SU-DHL-6 (cell line): Measurements from ENCODE around the gene SEC61A1.

ENCODE experiments used
- H2AFZ ChIP-seq: fragments of 200-600 bp; sonication (generic); 2 replicates; pipeline ENCODE4 v1.6.1; 2014; ENCODE audit warnings: low read depth, mild to moderate bottlenecking, moderate library complexity, mixed read lengths, antibody characterized with exemption, low read length; ENCODE audit not compliant: severe bottlenecking
- H3F3A ChIP-seq: fragments of 200-600 bp; shearing (Covaris generic); 2 replicates; pipeline ENCODE4 v1.6.0; 2016; ENCODE audit warnings: antibody characterized with exemption, mild to moderate bottlenecking; ENCODE audit not compliant: insufficient read depth
- H3K27ac ChIP-seq: fragments of 200-600 bp; sonication (generic); 2 replicates; pipeline ENCODE4 v1.5.1; 2016; ENCODE audit warnings: low read depth, mild to moderate bottlenecking, low read length, moderate library complexity, mixed read lengths
- H3K27me3 ChIP-seq: fragments of 200-600 bp; sonication (generic), shearing (Covaris generic); 2 replicates; pipeline ENCODE4 v1.6.0; 2014; ENCODE audit warnings: mild to moderate bottlenecking, low read length
- H3K36me3 ChIP-seq: fragments of 200-600 bp; sonication (generic); 2 replicates; pipeline ENCODE4 v1.6.1; 2014; ENCODE audit warnings: mild to moderate bottlenecking, low read length, mixed read lengths
- H3K4me2 ChIP-seq: fragments of 300-600, 200-600 bp; shearing (Covaris generic), sonication (generic); 2 replicates; pipeline ENCODE4 v1.6.0; 2014; ENCODE audit warnings: low read length, low read depth, mild to moderate bottlenecking; ENCODE audit not compliant: poor library complexity, severe bottlenecking
- H3K4me3 ChIP-seq: fragments of 200-600 bp; sonication (generic); 2 replicates; pipeline ENCODE4 v1.5.1; 2014; ENCODE audit warnings: antibody characterized with exemption, low read length, mild to moderate bottlenecking, mixed read lengths; ENCODE audit not compliant: insufficient read depth, poor library complexity, severe bottlenecking
- H3K79me2 ChIP-seq: fragments of 200-600 bp; sonication (generic); 2 replicates; pipeline ENCODE4 v1.6.1; 2014; ENCODE audit warnings: mild to moderate bottlenecking, low read length, moderate library complexity; ENCODE audit not compliant: insufficient read depth
- H3K9ac ChIP-seq: fragments of 200-600 bp; sonication (generic); 2 replicates; pipeline ENCODE4 v1.7.0; 2014; ENCODE audit warnings: mild to moderate bottlenecking, low read length
- H3K9me2 ChIP-seq: fragments of 200-600 bp; sonication (generic); replicated peaks from 2 replicates; pipeline ENCODE4 v1.6.1; 2014; ENCODE audit warnings: low read length; ENCODE audit not compliant: insufficient read depth
- H3K9me3 ChIP-seq: fragments of 200-600 bp; sonication (generic); 2 replicates; pipeline ENCODE4 v1.6.1; 2014; ENCODE audit warnings: low read length, mixed read lengths; ENCODE audit not compliant: insufficient read depth
- H4K20me1 ChIP-seq: fragments of 200-600 bp; sonication (generic); 2 replicates; pipeline ENCODE4 v1.6.1; 2014; ENCODE audit warnings: low read depth, mild to moderate bottlenecking, antibody characterized with exemption, low read length, moderate library complexity, mixed read lengths
- EZH2phosphoT487 ChIP-seq: fragments of 200-600 bp; sonication (generic), shearing (Covaris generic); conservative IDR thresholded peaks from 2 replicates; pipeline ENCODE4 v1.6.1; 2018; ENCODE audit warnings: mild to moderate bottlenecking, antibody characterized with exemption, low read length, moderate library complexity, mixed read lengths
- TF ChIP-seq, protein P1 (sequence below): fragments of 200-600 bp; sonication (generic); IDR thresholded peaks from one replicate; pipeline ENCODE4 v1.5.1; 2017; ENCODE audit warnings: antibody characterized with exemption, mild to moderate bottlenecking, low read length, moderate library complexity; ENCODE audit not compliant: insufficient read depth, poor library complexity, severe bottlenecking

Gene SEC61A1

DNA sequence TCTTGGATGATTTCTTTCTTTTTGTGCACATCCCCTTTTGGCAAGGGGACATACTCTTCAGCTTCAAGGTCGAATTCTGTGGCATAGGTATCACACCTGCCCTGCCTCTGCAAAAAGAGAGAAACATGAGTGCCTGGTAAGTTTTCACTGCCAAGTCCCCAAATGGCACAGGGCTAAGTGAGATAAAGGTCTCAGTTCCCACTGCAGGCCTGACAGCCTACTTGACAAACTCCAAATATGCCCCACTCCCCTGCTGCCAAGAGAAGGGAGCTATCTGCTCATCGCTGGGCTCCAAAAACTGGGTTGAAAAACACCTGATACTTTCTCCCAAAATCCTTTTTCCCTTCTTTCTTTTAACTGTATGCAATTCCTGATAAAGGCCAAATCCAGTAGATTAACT, 48.4 kb downstream of the SEC61A1 start:
- Histone ChIP-seq H3K27me3 (no peaks in the 10 kb centered on the region), H3K36me3 (peaks cover 12% of the 10 kb centered on the region; the same call in 1 of the 2 replicates)

DNA sequence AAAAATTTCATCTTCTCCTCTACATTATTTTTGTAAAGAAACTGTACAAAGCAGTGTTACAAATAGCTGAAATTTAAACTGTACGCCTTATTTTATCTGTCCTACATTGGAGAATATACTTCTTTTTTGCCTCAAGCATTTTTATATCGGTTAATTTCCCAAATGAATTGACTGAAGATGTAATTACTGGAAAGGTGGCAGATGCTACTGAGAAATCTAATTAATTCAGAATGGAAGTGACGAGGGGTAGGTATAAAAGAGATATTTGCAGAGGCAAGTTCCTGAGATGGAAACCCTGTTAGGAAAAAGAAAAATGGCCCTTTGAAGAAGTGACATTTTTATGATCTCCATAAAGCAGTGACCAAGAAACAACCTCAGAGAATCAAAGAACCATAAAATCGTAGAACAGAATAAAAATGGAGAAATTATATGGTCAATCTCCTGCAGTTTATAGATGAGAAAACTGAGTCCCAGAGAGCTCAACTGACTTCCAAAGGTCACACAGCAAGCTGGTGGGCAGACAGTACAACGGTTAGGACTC, 51.0 kb downstream of the SEC61A1 start:
- Histone ChIP-seq H3K79me2 (peaks cover 9% of the 10 kb centered on the region), H3K4me3 (no peak overlapping the region), H3K27ac (no peak overlapping the region), H3K9me2 (no peaks in the 10 kb centered on the region), H3K27me3 (no peaks in the 10 kb centered on the region), H2AFZ (no peak overlapping the region), H3K9me3 (no peaks in the 10 kb centered on the region), H3K9ac (no peak overlapping the region), H4K20me1 (no peaks in the 10 kb centered on the region), H3K36me3 (peaks cover 9% of the 10 kb centered on the region; the same call in 1 of the 2 replicates), H3F3A (no peaks in the 10 kb centered on the region), H3K4me2 (no peak overlapping the region)
- TF ChIP-seq, protein P1, sequence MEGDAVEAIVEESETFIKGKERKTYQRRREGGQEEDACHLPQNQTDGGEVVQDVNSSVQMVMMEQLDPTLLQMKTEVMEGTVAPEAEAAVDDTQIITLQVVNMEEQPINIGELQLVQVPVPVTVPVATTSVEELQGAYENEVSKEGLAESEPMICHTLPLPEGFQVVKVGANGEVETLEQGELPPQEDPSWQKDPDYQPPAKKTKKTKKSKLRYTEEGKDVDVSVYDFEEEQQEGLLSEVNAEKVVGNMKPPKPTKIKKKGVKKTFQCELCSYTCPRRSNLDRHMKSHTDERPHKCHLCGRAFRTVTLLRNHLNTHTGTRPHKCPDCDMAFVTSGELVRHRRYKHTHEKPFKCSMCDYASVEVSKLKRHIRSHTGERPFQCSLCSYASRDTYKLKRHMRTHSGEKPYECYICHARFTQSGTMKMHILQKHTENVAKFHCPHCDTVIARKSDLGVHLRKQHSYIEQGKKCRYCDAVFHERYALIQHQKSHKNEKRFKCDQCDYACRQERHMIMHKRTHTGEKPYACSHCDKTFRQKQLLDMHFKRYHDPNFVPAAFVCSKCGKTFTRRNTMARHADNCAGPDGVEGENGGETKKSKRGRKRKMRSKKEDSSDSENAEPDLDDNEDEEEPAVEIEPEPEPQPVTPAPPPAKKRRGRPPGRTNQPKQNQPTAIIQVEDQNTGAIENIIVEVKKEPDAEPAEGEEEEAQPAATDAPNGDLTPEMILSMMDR, result no peak
- TF ChIP-seq EZH2phosphoT487, result no peak

More for the DNA sequence above, 48.4 kb downstream of the SEC61A1 start:
- no peaks in the 10 kb centered on the region for H4K20me1 ChIP-seq
- no peak overlapping the region for H3K9ac ChIP-seq
- H3K27ac ChIP-seq, result no peak overlapping the region
- H3K4me2 ChIP-seq, result no peak overlapping the region
- H2AFZ ChIP-seq, result no peak overlapping the region
- H3F3A ChIP-seq, result no peaks in the 10 kb centered on the region
- no peaks in the 10 kb centered on the region for H3K9me3 ChIP-seq
- no peaks in the 10 kb centered on the region for H3K9me2 ChIP-seq
- H3K4me3 ChIP-seq, result no peak overlapping the region
- no peaks in the 10 kb centered on the region for H3K79me2 ChIP-seq
- TF ChIP-seq, protein P1, result no peak
- TF ChIP-seq EZH2phosphoT487, result no peak

DNA sequence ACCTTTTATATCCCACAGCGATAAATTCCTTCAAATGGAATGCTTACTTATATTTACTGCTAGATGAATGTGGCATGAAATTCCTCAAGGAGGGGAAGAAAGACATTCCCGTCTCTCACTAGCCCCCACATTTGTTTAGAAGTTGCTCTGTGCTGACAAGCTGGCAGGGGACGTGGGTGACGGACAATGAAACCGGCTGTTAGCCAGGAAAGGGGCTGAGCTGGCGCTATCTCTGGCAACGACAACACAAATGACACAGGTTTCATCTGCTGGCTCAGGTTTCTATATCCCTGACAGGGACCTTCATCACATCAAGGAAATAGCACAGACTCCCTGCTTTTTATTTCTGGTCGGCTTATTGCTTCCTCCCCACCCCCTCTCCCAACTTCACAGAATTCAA, 55.6 kb downstream of the SEC61A1 start:
- Histone ChIP-seq H3K4me2 (no peak overlapping the region), H4K20me1 (no peaks in the 10 kb centered on the region), H3K36me3 (peaks cover 14% of the 10 kb centered on the region; the same call in 1 of the 2 replicates), H3K79me2 (peaks cover 14% of the 10 kb centered on the region), H3K27ac (no peak overlapping the region), H3K27me3 (no peaks in the 10 kb centered on the region), H3K9me3 (no peaks in the 10 kb centered on the region), H3K4me3 (no peak overlapping the region), H3F3A (no peaks in the 10 kb centered on the region), H3K9me2 (no peaks in the 10 kb centered on the region), H3K9ac (no peak overlapping the region), H2AFZ (no peak overlapping the region)
- TF ChIP-seq EZH2phosphoT487, result no peak
- TF ChIP-seq, protein P1, result no peak
